ENCODE results near the gene UGT1A10.

DNA sequence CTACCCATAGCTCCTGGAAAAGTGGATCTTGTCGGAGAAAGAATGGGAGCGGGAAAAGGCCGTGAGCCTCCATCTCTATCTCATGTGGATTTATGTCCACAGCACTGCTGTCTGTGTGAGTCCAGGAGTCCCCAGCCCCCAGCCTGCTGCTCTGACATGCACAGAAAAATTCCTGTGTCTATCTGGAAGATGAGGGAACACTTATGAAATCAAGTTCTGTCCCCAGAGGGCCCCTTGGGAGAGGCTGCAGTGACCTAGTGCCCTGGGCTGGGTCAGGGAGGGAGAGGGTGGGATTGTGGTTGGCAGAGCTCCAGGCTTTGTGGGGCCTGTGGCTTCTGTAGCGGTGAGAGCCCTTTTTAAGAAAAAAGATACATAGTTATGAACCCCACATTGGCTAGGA, 180.5 kb downstream of the UGT1A10 start:
- no peak for TF ChIP-seq POLR2AphosphoS5 (IDR thresholded peaks at IDR 0.05; ENCODE audit: low read length)
- TF ChIP-seq EGR1 (IDR thresholded peaks at IDR 0.05; ENCODE audit: borderline replicate concordance in 1 of 2, low read depth in 2 of 2, low read length in 2 of 2), result no peak
- TF ChIP-seq CHD2 (IDR thresholded peaks at IDR 0.05; ENCODE audit: borderline replicate concordance, low read depth, low read length), result no peak
- TF ChIP-seq, protein P1, sequence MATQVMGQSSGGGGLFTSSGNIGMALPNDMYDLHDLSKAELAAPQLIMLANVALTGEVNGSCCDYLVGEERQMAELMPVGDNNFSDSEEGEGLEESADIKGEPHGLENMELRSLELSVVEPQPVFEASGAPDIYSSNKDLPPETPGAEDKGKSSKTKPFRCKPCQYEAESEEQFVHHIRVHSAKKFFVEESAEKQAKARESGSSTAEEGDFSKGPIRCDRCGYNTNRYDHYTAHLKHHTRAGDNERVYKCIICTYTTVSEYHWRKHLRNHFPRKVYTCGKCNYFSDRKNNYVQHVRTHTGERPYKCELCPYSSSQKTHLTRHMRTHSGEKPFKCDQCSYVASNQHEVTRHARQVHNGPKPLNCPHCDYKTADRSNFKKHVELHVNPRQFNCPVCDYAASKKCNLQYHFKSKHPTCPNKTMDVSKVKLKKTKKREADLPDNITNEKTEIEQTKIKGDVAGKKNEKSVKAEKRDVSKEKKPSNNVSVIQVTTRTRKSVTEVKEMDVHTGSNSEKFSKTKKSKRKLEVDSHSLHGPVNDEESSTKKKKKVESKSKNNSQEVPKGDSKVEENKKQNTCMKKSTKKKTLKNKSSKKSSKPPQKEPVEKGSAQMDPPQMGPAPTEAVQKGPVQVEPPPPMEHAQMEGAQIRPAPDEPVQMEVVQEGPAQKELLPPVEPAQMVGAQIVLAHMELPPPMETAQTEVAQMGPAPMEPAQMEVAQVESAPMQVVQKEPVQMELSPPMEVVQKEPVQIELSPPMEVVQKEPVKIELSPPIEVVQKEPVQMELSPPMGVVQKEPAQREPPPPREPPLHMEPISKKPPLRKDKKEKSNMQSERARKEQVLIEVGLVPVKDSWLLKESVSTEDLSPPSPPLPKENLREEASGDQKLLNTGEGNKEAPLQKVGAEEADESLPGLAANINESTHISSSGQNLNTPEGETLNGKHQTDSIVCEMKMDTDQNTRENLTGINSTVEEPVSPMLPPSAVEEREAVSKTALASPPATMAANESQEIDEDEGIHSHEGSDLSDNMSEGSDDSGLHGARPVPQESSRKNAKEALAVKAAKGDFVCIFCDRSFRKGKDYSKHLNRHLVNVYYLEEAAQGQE (IDR thresholded peaks at IDR 0.05; ENCODE audit: low read depth, low read length), result no peak
- TF ChIP-seq ZZZ3 (IDR thresholded peaks at IDR 0.05; ENCODE audit: control insufficient read depth, insufficient read length, low read depth), result no peak
- TF ChIP-seq DPF2 (IDR thresholded peaks at IDR 0.05), result no peak
- TF ChIP-seq CTCF (IDR thresholded peaks at IDR 0.05 in 2 of 3, conservative IDR thresholded peaks at IDR 0.05 in 1 of 3; ENCODE audit: control insufficient read depth in 2 of 3, extremely low read depth in 1 of 3, insufficient read depth in 1 of 3, low read depth in 3 of 3, low read length in 3 of 3), result no peak
- TF ChIP-seq, protein P2, sequence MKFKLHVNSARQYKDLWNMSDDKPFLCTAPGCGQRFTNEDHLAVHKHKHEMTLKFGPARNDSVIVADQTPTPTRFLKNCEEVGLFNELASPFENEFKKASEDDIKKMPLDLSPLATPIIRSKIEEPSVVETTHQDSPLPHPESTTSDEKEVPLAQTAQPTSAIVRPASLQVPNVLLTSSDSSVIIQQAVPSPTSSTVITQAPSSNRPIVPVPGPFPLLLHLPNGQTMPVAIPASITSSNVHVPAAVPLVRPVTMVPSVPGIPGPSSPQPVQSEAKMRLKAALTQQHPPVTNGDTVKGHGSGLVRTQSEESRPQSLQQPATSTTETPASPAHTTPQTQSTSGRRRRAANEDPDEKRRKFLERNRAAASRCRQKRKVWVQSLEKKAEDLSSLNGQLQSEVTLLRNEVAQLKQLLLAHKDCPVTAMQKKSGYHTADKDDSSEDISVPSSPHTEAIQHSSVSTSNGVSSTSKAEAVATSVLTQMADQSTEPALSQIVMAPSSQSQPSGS (IDR thresholded peaks at IDR 0.05; ENCODE audit: low read length), result no peak
- TF ChIP-seq MEF2A (IDR thresholded peaks at IDR 0.05; ENCODE audit: insufficient read depth, low read depth, low read length), result no peak
- TF ChIP-seq LARP7 (IDR thresholded peaks at IDR 0.05), result no peak

Data from GM12878 (cell line).